Left ventricle myocardium superior (tissue), 1 donor: ENCODE measurements around the gene OR10R2. TPM values are rescaled to one million over a fixed set of nuclear protein-coding genes. Genes with fewer than 3 reads are reported as not detected.
"Not testable (repeated sequence)": the region's sequence is repeated elsewhere in the genome, so short reads cannot be mapped to it uniquely, and the experiment has no call there.

Experiments
- ATAC-seq: fragments of 200-7000 bp; cut with Tn5 transposase; one replicate; pipeline ENCODE4 v1.9.1; 2020; ENCODE audit warnings: mild to moderate bottlenecking, moderate library complexity
- DNase-seq: peaks from one replicate; pipeline ENCODE4 v3.0.0-alpha.2; 2020
- intact Hi-C: fragments of 100-400 bp; cut with micrococcal nuclease; formaldehyde crosslinking; loops from one replicate; pipeline ENCODE4 v1.11.0; 2022
- long read RNA-seq: library from polyadenylated mRNA; unstranded; transcript quantifications from one replicate; pipeline ENCODE4 v2.0.0, GENCODE V29; 2021
- total RNA-seq: library from RNA; stranded (reverse); fragmentation: NEBNext Ultra II Directional; extraction: Animal tissue kit (Norgen Biotek cat#: 25700); gene quantifications from one replicate; pipeline ENCODE4 v1.2.1, GENCODE V29; 2021
- donor health status: DM: no; HTN: yes; CAD: no; lungs with severe emphysema.

The OR10R2 gene
- not detected for total RNA-seq
- long read RNA-seq = 0 reads

- ATAC-seq (no peak), DNase-seq (no peak)
- intact Hi-C loops = no loop called here
Measured at GRCh38 chr1:158471920-158472319, at the start of gene OR10R2. TSS of gene OR10R2 (plus strand) at chr1:158472220. CDS start at chr1:158472326, 106 bp downstream.

- no peak for ATAC-seq
- DNase-seq = no peak
- intact Hi-C loops = no loop called here
Measured at GRCh38 chr1:158425027-158425426, 47.0 kb upstream of the OR10R2 start.

- ATAC-seq (no peak), DNase-seq (no peak)
- intact Hi-C loops = no loop called here
Measured at GRCh38 chr1:158426137-158426536, 45.9 kb upstream of the OR10R2 start, which contains the start of gene OR10K2. TSS of gene OR10K2 (minus strand) at chr1:158426237. CDS start at chr1:158420866, 5,371 bp downstream.

- intact Hi-C loops, ATAC-seq, DNase-seq: not testable (repeated sequence)
Measured at GRCh38 chr1:158430163-158430562, 41.9 kb upstream of the OR10R2 start.

GRCh38 chr1:158434741-158435140 lies 37.3 kb upstream of the OR10R2 start:
- DNase-seq (no peak), ATAC-seq (no peak)
- intact Hi-C loops = no loop called here

GRCh38 chr1:158445376-158445775 lies 26.6 kb upstream of the OR10R2 start:
- intact Hi-C loops = no loop called here
- ATAC-seq (no peak), DNase-seq (no peak)

- ATAC-seq (no peak), DNase-seq (no peak)
- intact Hi-C loops = no loop called here
Measured at GRCh38 chr1:158454537-158454936, 17.5 kb upstream of the OR10R2 start.

GRCh38 chr1:158457246-158457645 lies 14.8 kb upstream of the OR10R2 start:
- no peak for ATAC-seq
- intact Hi-C loops = no loop called here

GRCh38 chr1:158458263-158458662 lies 13.8 kb upstream of the OR10R2 start:
- no peak for ATAC-seq
- intact Hi-C loops = no loop called here
- no peak for DNase-seq

More at GRCh38 chr1:158457246-158457645, 14.8 kb upstream of the OR10R2 start:
- DNase-seq = no peak

- intact Hi-C loops = no loop called here
- ATAC-seq = no peak
- no peak for DNase-seq
Measured at GRCh38 chr1:158461534-158461933, 10.5 kb upstream of the OR10R2 start, which contains the start of gene OR10K1. TSS of gene OR10K1 (plus strand) at chr1:158461834. CDS start at chr1:158465562, 3,728 bp downstream.

- ATAC-seq (no peak), DNase-seq (no peak)
- intact Hi-C loops = no loop called here
Measured at GRCh38 chr1:158485455-158485854, 13.4 kb downstream of the OR10R2 start.

- intact Hi-C loops = no loop called here
- ATAC-seq = no peak
Measured at GRCh38 chr1:158491316-158491715, 19.3 kb downstream of the OR10R2 start.

GRCh38 chr1:158493054-158493453 lies 21.0 kb downstream of the OR10R2 start:
- ATAC-seq (no peak), DNase-seq (no peak)
- intact Hi-C loops = no loop called here

More at GRCh38 chr1:158491316-158491715, 19.3 kb downstream of the OR10R2 start:
- DNase-seq = no peak

- ATAC-seq (no peak), DNase-seq (no peak)
- intact Hi-C loops = no loop called here
Measured at GRCh38 chr1:158494796-158495195, 22.8 kb downstream of the OR10R2 start.

GRCh38 chr1:158496374-158496773 lies 24.4 kb downstream of the OR10R2 start:
- no peak for ATAC-seq
- DNase-seq = no peak
- intact Hi-C loops = no loop called here

- ATAC-seq (no peak), DNase-seq (no peak)
- intact Hi-C loops = no loop called here
Measured at GRCh38 chr1:158506369-158506987, 34.5 kb downstream of the OR10R2 start.

- DNase-seq (no peak), ATAC-seq (no peak)
- intact Hi-C loops = no loop called here
Measured at GRCh38 chr1:158507511-158507910, 35.5 kb downstream of the OR10R2 start.

GRCh38 chr1:158509471-158510156 lies 37.6 kb downstream of the OR10R2 start:
- DNase-seq (no peak), ATAC-seq (no peak)
- intact Hi-C loops = no loop called here

GRCh38 chr1:158516966-158517365 lies 44.9 kb downstream of the OR10R2 start:
- intact Hi-C loops = no loop called here
- no peak for ATAC-seq
- DNase-seq = no peak

- intact Hi-C loops = no loop called here
- ATAC-seq (no peak), DNase-seq (no peak)
Measured at GRCh38 chr1:158520021-158520420, 48.0 kb downstream of the OR10R2 start.
